GM04504 (cell line): ENCODE data around the gene RANGAP1.
"Not testable (repeated sequence)": the region's sequence is repeated elsewhere in the genome, so short reads cannot be mapped to it uniquely, and the experiment has no call there.

ENCODE experiments used
- DNase-seq: peaks from one replicate; pipeline ENCODE4 v3.0.0-alpha.2; 2012; ENCODE audit warnings: low read depth

Gene RANGAP1

DNA sequence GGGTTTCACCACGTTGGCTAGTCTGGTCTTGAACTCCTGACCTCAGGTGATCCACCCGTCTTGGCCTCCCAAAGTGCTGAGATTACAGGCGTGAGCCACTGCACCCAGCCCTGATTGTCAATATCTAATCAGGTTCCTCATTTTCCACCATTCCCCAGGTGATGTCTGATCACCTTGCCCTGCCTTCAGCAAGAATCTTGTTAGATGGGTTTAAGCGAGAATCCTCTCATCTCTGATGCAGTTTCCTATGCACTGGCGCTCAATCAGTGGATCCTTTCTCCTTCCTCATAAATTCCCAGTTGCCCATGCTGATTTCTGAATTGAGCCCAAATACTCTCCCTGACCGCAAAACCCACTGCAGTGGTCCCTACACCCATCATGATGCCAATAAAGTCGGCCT is 14.7 kb upstream of the RANGAP1 start:
- no peak for DNase-seq

DNA sequence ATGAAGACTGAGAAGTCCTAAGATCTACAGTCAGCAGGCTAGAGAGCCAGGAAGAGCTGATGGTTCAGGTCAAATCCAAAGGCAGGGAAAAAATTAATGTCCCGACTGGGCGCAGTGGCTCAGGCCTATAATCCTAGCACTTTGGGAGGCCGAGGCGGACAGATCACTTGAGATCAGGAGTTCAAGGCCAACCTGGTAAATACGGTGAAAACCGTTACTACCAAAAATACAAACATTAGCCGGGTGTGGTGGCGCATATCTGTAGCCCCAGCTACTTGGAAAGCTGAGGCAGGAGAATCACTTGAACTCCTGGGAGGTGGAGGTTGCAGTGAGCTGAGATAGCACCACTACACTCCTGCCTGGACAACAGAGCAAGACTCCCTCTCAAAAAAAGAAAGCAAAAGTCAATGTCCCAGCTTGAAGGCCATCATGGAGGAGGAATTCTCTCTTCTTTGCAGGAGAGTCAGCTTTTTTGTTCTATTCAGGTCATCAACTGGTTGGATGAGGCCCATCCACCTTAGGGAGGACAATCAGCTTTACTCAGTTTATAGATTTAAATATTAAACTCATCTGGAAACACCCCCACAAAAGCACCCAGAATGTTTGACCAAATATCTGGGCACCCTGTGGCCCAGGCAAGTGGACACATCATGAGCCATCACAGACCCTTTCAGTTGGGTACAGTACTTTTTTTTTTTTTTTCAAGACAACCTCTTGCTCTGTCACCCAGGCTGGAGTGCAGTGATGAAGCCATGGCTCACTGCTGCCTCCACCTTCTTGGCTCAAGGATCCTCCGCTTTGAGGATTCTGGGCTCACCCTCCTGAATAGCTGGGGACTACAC is 11.1 kb upstream of the RANGAP1 start:
- no peak for DNase-seq

DNA sequence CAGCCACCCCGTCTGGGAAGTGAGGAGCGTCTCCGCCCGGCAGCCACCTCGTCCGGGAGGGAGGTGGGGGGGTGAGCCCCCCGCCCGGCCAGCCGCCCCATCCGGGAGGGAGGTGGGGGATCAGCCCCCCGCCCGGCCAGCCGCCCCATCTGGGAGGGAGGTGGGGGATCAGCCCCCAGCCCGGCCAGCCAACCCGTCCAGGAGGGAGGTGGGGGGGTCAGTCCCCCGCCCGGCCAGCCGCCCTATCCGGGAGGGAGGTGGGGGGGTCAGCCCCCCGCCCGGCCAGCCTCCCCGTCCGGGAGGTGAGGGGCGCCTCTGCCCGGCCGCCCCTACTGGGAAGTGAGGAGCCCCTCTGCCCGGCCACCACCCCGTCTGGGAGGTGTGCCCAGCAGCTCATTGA is 8.8 kb upstream of the RANGAP1 start:
- not testable (repeated sequence) for DNase-seq

DNA sequence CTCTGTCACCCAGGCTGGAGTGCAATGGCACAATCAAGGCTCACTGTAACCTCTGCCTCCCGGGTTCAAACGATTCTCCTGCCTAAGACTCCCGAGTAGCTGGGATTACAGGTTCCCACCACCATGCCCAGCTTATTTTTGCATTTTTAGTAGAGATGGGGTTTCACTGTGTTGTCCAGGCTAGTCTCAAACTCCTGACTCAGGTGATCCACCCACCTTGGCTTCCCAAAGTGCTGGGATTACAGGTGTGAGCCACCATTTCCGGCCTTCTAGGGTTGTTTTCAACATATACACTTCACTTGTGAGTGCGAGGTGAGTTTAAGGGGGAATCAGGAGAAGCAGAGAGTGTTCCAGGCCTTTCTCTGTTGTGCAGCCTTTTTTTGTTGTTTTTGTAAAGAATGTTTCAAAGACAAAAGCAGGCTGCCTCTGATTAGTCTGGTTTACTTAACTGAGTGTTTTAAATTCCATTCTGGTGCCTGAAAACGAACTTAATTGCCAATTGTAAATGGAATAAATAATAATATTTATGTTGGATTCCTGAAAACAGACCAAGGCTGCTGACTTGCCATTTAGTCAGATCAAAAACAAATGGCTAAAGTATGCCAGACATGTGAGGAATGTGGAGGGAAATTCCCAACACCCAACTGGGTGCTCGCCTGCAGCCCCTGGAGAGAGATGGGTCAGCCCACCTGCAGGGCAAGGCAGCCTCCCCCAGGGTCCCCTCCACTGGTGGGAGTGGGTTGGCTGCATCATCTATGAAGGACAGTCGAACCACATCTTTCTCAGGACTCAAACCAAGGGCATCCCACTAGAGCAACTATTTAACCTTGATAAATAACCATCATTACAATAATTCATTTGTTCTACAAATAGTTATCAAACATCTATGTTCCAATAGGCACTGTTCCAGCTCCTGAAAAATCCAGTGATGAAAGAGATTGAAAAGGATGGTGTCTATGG is 4.6 kb upstream of the RANGAP1 start:
- DNase-seq, result peak; percentile 75

DNA sequence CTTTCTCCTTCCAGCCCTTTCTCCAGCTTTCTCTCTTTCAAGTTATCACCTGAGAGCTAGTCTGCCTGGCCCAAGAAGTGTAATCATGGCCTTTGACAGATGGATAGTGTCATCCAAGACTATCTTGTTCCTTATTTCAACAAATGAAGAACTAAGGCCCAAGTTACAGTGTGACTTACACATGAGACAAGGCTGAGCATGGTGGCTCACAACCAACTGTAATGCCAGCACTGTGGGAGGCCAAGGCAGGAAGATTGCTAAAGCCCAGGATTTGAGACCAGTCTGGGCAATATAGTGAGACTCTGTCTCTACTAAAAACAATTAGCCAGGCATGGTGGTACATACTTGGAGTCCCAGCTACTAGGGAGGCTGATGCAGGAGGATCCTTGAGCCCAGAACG is 3.7 kb upstream of the RANGAP1 start:
- DNase-seq, result no peak

DNA sequence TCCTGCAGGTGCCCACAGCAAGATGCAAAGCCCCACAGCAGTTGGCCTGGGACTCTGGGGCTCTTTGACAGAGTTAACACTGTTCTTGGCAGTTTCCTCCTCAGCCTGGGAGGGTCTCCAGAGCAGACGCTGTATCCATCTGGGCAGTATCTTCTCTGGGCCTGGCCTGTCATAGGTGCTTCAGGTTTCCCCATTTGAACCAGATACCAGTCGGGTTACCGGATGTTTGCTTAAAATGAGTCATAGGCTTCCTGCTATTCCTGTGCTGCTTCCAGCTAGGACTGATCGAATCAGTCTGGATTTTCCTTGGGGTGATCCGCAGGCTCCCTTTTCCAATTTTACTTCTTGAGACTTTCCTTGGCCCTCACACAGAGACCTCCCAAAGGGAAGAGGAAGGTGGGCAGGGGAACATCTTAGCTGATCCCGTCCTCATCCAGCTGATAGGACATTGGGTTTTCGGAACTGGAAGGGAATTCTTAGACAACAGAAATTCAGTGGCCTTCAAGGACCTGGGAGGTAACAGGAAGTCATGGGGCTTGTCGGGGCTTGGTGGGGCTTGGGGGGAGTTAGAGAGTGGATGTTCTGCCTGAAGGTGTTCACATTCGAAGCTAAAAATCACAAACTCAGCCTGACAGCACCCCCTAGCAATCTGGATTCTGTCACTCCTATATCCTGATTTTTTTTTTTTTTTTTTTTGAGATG is 2.4 kb upstream of the RANGAP1 start:
- no peak for DNase-seq

DNA sequence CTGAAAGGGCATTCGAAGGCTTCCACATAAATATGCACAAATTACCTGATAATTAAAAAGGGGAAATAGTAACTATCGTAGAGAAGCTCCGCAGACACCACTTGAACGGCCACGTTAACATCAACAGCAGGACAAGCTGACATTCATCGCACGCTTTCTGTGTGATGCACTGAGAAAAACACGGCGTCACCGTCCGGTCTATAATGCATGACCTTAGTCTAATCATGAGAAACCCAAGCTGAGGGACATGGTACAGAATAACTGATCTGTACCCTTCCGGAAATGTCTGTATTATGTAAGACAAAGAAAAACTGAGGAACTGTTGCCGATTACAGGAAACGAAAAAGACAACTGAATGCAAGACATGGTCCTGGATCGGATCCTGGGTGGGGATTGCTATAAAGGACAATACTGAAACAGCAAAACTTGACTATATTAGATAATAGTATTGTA is 678 bp upstream of the RANGAP1 start:
- DNase-seq, result no peak

DNA sequence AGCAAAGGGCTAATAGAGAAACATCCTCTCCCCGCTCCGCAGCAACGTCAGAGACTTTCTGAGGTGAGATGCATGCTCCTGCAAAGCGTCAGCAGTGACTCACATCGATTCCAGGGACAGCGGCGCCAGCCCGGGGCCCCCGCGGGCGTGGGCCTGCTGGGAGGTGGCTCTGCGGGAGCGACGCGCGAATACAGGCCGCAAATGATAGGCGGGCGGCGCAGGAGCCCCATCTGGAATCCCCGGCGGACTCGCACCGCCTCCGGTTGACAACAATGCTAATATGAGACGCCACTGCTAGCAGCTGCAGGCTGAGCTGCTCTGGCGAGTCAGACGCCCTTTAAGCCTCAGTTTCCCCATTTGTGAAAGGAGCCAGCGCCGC is 557 bp downstream of the RANGAP1 start:
- peak; percentile 83 for DNase-seq

DNA sequence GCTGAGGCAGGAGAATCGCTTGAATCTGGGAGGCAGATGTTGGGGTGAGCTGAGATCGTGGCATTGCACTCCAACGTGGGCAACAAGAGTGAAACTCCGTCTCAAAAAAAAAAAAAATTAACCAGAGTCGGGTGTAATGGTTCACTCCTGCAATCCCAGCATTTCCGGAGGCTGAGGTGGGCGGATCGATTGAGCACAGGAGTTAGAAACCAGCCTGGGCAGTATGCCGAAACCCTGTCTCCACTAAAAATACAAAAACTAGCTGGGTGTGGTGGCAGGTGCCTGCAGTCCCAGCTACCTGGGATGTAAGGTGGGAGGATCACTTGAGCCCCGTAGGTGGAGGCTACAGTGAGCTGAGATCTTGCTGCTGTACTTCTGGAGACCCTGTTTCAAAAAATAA is 1.5 kb downstream of the RANGAP1 start:
- no peak for DNase-seq

DNA sequence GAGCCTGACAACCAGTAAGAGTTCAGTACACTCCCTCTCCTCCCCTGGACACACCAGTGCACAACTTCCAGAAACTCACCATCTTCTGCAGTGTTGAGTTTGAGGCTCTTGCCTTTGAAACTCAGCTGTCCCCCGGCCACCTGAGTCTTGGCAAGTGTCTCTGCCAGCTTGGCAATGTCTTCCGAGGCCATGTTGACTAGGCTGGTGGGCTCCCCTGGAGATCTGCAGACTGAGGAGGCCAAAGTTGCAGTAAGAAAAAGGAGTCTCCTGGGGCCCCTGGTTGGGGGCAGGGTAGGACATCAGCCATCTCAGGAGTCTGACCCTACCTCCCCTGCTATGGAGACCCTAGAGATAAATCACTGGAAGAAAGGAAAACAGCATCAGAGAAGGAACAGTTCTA is 5.1 kb downstream of the RANGAP1 start:
- DNase-seq, result no peak

DNA sequence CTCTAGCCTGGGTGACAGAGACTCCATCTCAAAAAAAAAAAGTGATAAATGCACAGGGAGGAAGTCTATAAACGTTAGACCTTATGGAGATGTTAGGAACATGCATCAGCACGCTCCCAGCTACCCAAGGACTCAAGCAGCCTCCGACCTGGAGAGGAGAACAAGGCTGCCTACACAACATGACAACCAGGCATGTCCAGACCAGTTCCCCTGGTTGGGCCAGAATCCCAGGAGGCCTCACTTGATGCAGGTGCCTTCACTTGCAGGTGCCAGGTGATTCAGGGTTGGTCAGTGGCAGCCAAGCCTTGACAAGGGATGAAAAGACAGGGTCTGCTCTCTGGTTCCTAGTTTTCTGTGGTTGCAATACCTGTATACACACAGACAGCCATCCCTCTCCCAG is 5.9 kb downstream of the RANGAP1 start:
- DNase-seq, result no peak

DNA sequence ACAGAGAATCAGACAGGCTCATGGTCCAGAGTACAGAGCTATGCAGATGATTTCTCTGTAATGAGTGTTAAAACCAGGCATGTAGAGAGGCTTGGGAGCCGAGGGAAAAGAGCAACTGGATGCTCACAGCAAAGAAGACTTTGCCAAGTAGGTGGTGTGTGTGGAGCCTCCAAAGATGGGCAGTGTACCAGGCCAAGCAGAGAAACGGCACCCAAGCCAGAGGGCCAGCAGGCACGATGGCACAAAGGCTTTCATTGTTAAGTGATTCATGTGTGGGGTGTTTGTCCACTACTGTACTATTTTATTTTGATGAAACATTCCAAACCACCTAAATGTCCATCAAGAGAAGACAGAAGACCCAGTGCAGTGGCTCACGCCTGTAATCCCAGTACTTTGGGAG is 11.1 kb downstream of the RANGAP1 start:
- no peak for DNase-seq

DNA sequence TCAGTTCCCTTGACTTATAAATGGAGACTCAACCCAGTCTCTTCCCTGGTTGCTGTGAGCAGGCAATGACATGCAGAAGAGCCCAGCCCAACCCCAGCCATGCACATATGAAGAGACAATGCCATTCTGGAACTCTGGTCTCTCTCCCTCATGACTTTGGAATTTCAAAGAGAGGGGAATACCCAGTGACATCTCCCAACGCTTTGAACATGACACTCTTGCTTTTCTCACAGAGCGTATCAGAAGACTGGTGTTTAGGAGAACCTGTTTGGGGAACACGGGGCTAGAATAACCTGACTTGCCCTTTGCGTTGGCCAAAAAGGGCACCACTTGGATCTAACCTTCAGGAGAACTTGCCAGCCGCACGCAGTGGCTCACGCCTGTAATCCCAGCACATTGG is 12.9 kb downstream of the RANGAP1 start:
- no peak for DNase-seq

DNA sequence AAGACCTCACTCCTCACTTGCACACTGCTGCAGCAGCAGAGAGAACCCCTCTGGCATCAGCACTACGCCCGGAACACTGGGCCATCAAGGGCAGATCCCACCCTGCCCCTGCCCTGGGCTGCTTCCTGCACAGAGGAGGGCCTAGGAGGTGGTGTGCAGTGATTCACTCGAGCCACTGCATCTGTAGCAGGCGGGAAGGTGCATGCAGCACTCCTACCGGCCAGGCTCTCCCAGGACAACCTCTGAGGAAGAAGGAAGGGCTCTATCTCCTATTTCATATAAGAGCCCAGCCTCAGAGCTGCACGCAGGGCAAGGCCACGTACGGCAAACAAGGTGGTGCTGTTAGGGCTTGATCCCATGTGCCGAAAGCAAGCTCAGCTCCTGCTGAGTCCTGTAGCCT is 14.2 kb downstream of the RANGAP1 start:
- DNase-seq, result no peak

DNA sequence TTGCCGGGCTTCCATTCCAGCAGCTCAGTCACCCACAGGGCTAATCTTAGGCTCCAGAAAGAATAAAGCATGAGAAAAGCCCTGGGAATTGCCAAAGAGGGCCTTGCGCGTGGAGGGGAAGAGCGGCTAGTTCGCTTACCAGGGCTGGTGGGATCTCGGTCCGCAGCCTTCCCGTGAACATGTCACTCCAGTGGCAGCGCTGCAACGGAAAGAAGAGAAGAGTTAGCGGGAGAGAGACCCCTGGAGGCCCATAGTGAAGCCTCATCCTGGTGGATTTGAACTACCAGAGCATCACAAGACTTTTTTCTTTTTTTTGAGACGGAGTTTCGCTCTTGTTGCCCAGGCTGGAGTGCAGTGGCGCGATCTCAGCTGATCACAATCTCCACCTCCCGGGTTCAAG is 18.0 kb downstream of the RANGAP1 start:
- DNase-seq, result no peak

DNA sequence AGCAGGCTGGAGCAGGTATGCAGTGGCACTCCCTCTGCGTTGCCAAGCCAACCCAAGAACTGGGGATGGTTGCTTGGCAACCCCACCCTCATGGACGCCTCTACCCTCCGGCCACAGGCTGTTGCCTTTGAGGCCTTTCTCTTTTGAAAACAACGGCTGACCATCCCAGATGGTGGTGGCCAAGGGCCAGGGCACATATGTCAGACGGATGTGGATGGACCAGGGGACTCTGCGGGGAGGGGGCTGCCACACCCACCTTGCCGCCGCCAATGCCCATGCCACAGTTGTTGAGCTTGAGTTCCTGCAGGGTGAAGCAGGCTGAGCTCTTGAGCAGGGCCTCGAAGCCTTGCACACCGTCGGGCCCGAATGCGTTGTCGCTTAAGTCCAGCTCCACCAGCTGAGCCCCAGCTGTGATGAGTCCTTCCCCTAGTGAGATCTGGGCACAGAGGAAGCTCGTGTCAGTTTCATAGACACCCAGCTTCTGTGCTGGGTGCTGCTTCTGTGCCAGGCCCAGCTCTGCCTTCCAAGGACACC is 21.5 kb downstream of the RANGAP1 start:
- no peak for DNase-seq

DNA sequence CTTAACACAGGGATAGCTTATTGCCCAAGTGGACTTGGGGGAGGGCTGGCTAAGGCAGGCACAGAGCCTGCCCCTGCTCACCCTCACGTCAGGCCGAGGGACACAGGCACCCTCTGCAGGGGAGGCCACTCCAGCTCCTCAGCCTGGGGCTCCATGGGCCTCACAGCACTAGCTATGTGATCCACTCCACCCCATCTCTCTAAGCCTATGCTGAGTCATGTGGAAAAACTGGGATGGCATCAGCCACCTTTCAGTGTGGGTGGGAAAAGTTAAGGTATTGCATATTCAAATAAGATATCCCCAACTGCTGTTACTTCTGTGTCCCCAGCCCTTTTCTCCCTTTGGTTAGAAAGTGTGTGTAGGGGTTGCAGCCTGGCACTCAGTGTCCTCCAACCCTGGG is 22.3 kb downstream of the RANGAP1 start:
- DNase-seq, result no peak

DNA sequence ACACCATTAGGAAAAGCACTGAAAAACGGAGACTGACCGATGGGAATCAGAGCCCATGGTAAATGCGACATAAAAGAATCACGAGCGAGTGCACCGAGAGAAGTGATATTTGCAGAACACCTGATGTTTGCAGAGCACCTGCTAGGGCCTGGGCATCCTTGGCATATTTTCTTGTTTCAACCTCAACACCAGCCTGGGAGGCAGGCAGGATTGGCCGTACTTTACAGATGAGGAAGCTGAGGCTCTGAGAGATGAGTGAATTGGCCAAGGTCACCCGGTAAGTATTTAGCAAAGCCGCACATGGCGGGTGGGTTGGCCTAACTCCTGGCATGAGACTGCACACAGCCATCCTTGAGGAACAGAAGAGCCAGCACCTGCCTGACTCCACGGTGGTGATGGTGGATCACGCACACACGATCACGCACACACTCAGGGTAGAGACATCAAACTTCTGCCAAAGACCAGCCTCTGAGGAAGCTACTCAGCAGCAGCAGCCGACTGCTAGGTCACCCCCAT is 23.7 kb downstream of the RANGAP1 start:
- no peak for DNase-seq

DNA sequence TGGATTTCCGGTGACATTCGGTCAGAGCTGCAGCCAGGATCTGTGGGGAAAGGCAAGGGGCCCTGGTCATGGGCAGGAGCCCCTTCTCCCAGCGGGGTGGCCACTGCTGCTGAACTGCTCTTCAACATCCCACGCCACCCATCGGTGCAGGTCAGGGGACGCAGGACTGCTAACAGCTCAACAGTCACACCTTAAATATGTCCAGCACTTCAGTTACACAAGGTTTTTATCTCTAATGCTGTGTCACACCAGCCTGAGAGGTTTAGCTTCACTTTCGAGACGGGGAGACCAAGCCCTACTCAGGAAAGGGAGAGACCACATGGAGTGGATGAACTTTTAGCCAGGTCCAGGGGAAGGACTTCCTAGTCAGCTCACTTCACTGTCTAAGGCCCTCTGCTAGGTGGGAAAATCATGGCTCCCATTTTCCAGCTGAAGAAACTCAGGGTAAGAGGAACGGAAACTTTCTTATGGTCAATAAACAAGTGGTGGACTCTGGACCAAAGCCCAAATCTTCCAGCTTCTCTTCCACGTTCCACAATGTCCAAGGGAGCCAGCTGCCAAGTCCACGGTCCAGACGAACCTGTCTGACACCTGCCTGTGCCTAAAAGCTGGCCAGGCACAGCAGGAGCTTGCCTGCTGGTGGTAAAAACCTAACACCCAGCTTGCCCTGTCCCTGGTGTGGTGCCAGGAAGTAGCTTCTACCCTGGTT is 24.3 kb downstream of the RANGAP1 start:
- DNase-seq, result no peak

DNA sequence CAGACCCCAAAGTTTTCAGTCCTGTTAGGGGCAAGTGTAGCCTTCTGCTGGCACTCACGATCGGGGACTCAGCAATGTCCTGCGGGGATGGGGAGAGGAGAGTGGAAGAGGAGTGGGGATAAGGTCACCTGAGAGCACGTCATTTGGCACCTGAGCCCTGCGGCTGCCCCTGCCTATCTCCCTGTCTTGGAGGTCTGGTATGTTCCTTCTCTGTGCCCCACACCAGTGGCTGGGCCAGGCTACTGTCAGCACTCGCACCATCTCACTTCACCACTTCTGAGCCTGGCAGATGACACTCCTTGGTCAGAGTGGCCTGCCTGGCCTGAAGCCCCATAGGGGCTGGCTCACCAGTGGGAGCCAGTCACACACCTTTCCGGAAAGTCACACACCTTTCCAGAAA is 25.1 kb downstream of the RANGAP1 start:
- DNase-seq, result no peak

DNA sequence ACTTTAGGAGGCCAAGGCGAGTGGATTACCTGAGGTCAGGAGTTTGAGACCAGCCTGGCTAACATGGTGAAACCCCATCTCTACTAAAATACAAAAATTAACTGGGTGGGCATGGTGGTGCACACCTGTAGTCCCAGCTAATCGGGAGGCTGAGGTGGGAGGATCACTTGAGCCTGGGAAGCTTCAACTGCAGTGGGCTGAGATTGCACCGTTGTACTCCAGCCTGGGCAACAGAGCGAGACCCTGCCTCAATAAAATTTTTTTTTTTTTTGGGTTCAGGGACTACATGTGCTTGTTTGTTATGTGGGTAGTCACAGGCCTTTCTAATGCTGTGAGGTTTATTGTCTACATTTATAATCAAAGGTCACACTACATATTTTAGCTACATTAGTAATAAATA is 26.2 kb downstream of the RANGAP1 start:
- not testable (repeated sequence) for DNase-seq
